Thyroid gland (tissue), 4 donors: ENCODE data around the gene FAM210A. TPM values are rescaled to one million over a fixed set of nuclear protein-coding genes. Genes with fewer than 3 reads are reported as not detected.

Experiments
- DNase-seq, 2 donors: peaks; one replicate each; pipeline ENCODE4 v3.0.0-alpha.2; 2019
- H3K27ac ChIP-seq, 3 donors: fragments of 200-600 bp; sonication (generic); 1 replicate in 2 of 3; 2 replicates in 1 of 3; pipeline ENCODE4 v1.5.1; 2016 to 2019; ENCODE audit warnings: mild to moderate bottlenecking in 1 of 3, moderate library complexity in 1 of 3
- H3K27me3 ChIP-seq: fragments of 200-600 bp; sonication (generic); one replicate; pipeline ENCODE4 v1.5.1; 2019
- H3K36me3 ChIP-seq, 2 donors: fragments of 200-600 bp; sonication (generic); one replicate each; pipeline ENCODE4 v1.5.1; 2016 to 2019
- H3K4me1 ChIP-seq, 2 donors: fragments of 200-600 bp; sonication (generic); one replicate each; pipeline ENCODE4 v1.5.1; 2017 to 2019
- H3K4me3 ChIP-seq, 3 donors: fragments of 200-600 bp; sonication (generic); replicated peaks in 1 of 3; 1 replicate in 2 of 3; 2 replicates in 1 of 3; pipeline ENCODE4 v1.5.1; 2016; ENCODE audit warnings: mild to moderate bottlenecking in 1 of 3
- H3K9me3 ChIP-seq: fragments of 200-600 bp; sonication (generic); one replicate; pipeline ENCODE4 v1.5.1; 2017
- CTCF ChIP-seq, 6 experiments: fragments of 200-600 bp in 3 of 6; fragments of 450-650 bp in 3 of 6; sonication (generic) in 3 of 6; IDR thresholded peaks; one replicate each; pipeline ENCODE4 v1.5.1; 2016 to 2019; ENCODE audit warnings: antibody characterized with exemption in 6 of 6, mild to moderate bottlenecking in 2 of 6, inconsistent platforms in 1 of 6, moderate library complexity in 1 of 6
- POLR2A ChIP-seq, 2 donors: fragments of 450-650 bp; IDR thresholded peaks; one replicate each; pipeline ENCODE4 v1.6.1; 2017; ENCODE audit warnings: antibody characterized with exemption in 2 of 2, mild to moderate bottlenecking in 2 of 2, moderate library complexity in 1 of 2
- WGBS, 2 donors: methylation state at CpG; one replicate each; pipeline ENCODE4 v1.1.5; 2017; 5-methylcytosine and 5-hydroxymethylcytosine counted together
- intact Hi-C: fragments of 100-400 bp; cut with DNase I; formaldehyde crosslinking; loops from one replicate; pipeline ENCODE4 v1.15.1; 2023
- total RNA-seq, 4 donors: library from RNA; depleted of rRNA; stranded (reverse); fragments of >200 nt; gene quantifications; one replicate each; pipeline ENCODE4 v1.2.3, GENCODE V29; 2016

Gene FAM210A
- total RNA-seq, 4 donors from 2014 or later: 9.1 to 13.8 (median 12.1) TPM

- WGBS, 2 donors: 85 to 88% methylated on average over 5 to 13 of the region's 13 CpGs
Observed at GRCh38 chr18:13618760-13619438, 107.5 kb downstream of the FAM210A start.

GRCh38 chr18:13617826-13618515 lies 108.4 kb downstream of the FAM210A start:
- intact Hi-C loops: loop anchor here (10.0 kb wide), 1 partner anchor 53 kb away; no protein-coding TSS in a partner anchor
- no peaks in the 10 kb centered on the region for H3K36me3 ChIP-seq
- peaks cover 0 to 25% of the 10 kb centered on the region in 2 donors for H3K4me1 ChIP-seq
- H3K27ac ChIP-seq: no peak overlapping the region
- TF ChIP-seq POLR2A (IDR thresholded peaks at IDR 0.05) (no peak), CTCF (IDR thresholded peaks at IDR 0.05) (no peak)
- H3K4me3 ChIP-seq: no peak overlapping the region
- no peaks in the 10 kb centered on the region for H3K9me3 ChIP-seq
- DNase-seq: no peak
- no peaks in the 10 kb centered on the region for H3K27me3 ChIP-seq
- WGBS, 2 donors: 93 to 94% methylated on average over 9 of the region's 9 CpGs

More at GRCh38 chr18:13618760-13619438, 107.5 kb downstream of the FAM210A start:
- H3K4me3 ChIP-seq: no peak overlapping the region
- H3K4me1 ChIP-seq: peaks cover 0 to 19% of the 10 kb centered on the region in 2 donors
- no peaks in the 10 kb centered on the region for H3K9me3 ChIP-seq
- TF ChIP-seq POLR2A (IDR thresholded peaks at IDR 0.05) (no peak), CTCF (IDR thresholded peaks at IDR 0.05) (no peak)
- no peaks in the 10 kb centered on the region for H3K36me3 ChIP-seq
- intact Hi-C loops: loop anchor here (10.0 kb wide), 1 partner anchor 54 kb away; no protein-coding TSS in a partner anchor
- no peaks in the 10 kb centered on the region for H3K27me3 ChIP-seq
- H3K27ac ChIP-seq: no peak overlapping the region
- DNase-seq: no peak

- 91 to 93% methylated on average over 4 to 13 of the region's 15 CpGs for WGBS, 2 donors
- Histone ChIP-seq H3K27ac (no peak overlapping the region), H3K9me3 (no peaks in the 10 kb centered on the region), H3K4me3 (no peak overlapping the region), H3K4me1 (peaks cover 0 to 28% of the 10 kb centered on the region in 2 donors), H3K36me3 (no peaks in the 10 kb centered on the region), H3K27me3 (no peaks in the 10 kb centered on the region)
- TF ChIP-seq POLR2A (IDR thresholded peaks at IDR 0.05) (no peak), CTCF (IDR thresholded peaks at IDR 0.05) (no peak)
- DNase-seq: no peak
- intact Hi-C loops: loop anchor here (10.0 kb wide), 1 partner anchor 52 kb away; no protein-coding TSS in a partner anchor
Observed at GRCh38 chr18:13616525-13617035, 109.8 kb downstream of the FAM210A start.

- TF ChIP-seq CTCF (IDR thresholded peaks at IDR 0.05) (no peak), POLR2A (IDR thresholded peaks at IDR 0.05) (no peak)
- Histone ChIP-seq H3K4me3 (no peak overlapping the region), H3K9me3 (no peaks in the 10 kb centered on the region), H3K27me3 (no peaks in the 10 kb centered on the region), H3K4me1 (peaks cover 0 to 28% of the 10 kb centered on the region in 2 donors), H3K27ac (no peak overlapping the region), H3K36me3 (no peaks in the 10 kb centered on the region)
- DNase-seq: no peak
- WGBS, 2 donors: 87 to 89% methylated on average over 5 of the region's 5 CpGs
- intact Hi-C loops: loop anchor here (10.0 kb wide), 1 partner anchor 51 kb away; no protein-coding TSS in a partner anchor
Observed at GRCh38 chr18:13616041-13616440, 110.3 kb downstream of the FAM210A start.
